Trophoblast cell (in vitro differentiated cells and primary cell): Measurements from ENCODE around the gene OLFM1.
"Not testable (repeated sequence)": the region's sequence is repeated elsewhere in the genome, so short reads cannot be mapped to it uniquely, and the experiment has no call there.

Source experiments
- DNase-seq, 2 donors: peaks; one replicate each; pipeline ENCODE4 v3.0.0-alpha.2; 2016
- H2AFZ ChIP-seq: 2 replicates; pipeline ENCODE4 v1.6.1; 2013; ENCODE audit warnings: low read length, moderate library complexity, mild to moderate bottlenecking; ENCODE audit not compliant: insufficient read depth, poor library complexity
- H2AK5ac ChIP-seq: 2 replicates; pipeline ENCODE4 v1.6.1; 2013; ENCODE audit warnings: mild to moderate bottlenecking, low read length
- H2BK120ac ChIP-seq: 2 replicates; pipeline ENCODE4 v1.6.1; 2013; ENCODE audit warnings: low read length, mild to moderate bottlenecking, moderate library complexity; ENCODE audit not compliant: insufficient read depth, poor library complexity
- H2BK12ac ChIP-seq: 2 replicates; pipeline ENCODE4 v1.6.1; 2013; ENCODE audit warnings: mild to moderate bottlenecking, low read length, moderate library complexity
- H2BK5ac ChIP-seq: 2 replicates; pipeline ENCODE4 v1.6.1; 2013; ENCODE audit warnings: low read length, low read depth, moderate library complexity, mild to moderate bottlenecking; ENCODE audit not compliant: poor library complexity
- H3K14ac ChIP-seq: 2 replicates; pipeline ENCODE4 v1.6.1; 2013; ENCODE audit warnings: mild to moderate bottlenecking, low read length
- H3K18ac ChIP-seq: 2 replicates; pipeline ENCODE4 v1.6.1; 2013; ENCODE audit warnings: mild to moderate bottlenecking, low read length
- H3K23ac ChIP-seq: 2 replicates; pipeline ENCODE4 v1.6.1; 2013; ENCODE audit warnings: low read length
- H3K27ac ChIP-seq: 2 replicates; pipeline ENCODE4 v1.5.1; 2013; ENCODE audit warnings: low read depth, mild to moderate bottlenecking, inconsistent platforms, low read length, moderate library complexity
- H3K27me3 ChIP-seq: 2 replicates; pipeline ENCODE4 v1.6.1; 2013; ENCODE audit warnings: inconsistent platforms, mild to moderate bottlenecking, low read length, moderate library complexity; ENCODE audit not compliant: insufficient read depth
- H3K36me3 ChIP-seq, 2 experiments: 1 replicate in 1 of 2; 2 replicates in 1 of 2; pipeline ENCODE4 v1.6.1; 2013; ENCODE audit warnings: low read length in 2 of 2, mild to moderate bottlenecking in 2 of 2, moderate library complexity in 1 of 2; ENCODE audit not compliant: insufficient read depth in 2 of 2, control insufficient read depth in 1 of 2
- H3K4ac ChIP-seq: 2 replicates; pipeline ENCODE4 v1.6.1; 2013; ENCODE audit warnings: low read depth, mild to moderate bottlenecking, low read length, moderate library complexity
- H3K4me1 ChIP-seq, 2 experiments: 1 replicate in 1 of 2; 2 replicates in 1 of 2; pipeline ENCODE4 v1.6.1; 2013; ENCODE audit warnings: low read length in 2 of 2, mild to moderate bottlenecking in 2 of 2, moderate library complexity in 1 of 2; ENCODE audit not compliant: insufficient read depth in 2 of 2, control insufficient read depth in 1 of 2
- H3K4me2 ChIP-seq: 2 replicates; pipeline ENCODE4 v1.6.1; 2013; ENCODE audit warnings: inconsistent platforms, mild to moderate bottlenecking, low read length, moderate library complexity
- H3K4me3 ChIP-seq: 2 replicates; pipeline ENCODE4 v1.5.1; 2013; ENCODE audit warnings: mild to moderate bottlenecking, low read depth, low read length, inconsistent platforms
- H3K79me1 ChIP-seq: one replicate; pipeline ENCODE4 v1.6.1; 2013; ENCODE audit warnings: low read length
- H3K79me2 ChIP-seq: 2 replicates; pipeline ENCODE4 v1.6.1; 2013; ENCODE audit warnings: low read length, mild to moderate bottlenecking; ENCODE audit not compliant: control insufficient read depth, insufficient read depth, poor library complexity
- H3K9ac ChIP-seq: 2 replicates; pipeline ENCODE4 v1.6.1; 2013; ENCODE audit warnings: mild to moderate bottlenecking, low read length
- H3K9me3 ChIP-seq: 2 replicates; pipeline ENCODE4 v1.6.1; 2013; ENCODE audit warnings: low read depth, mild to moderate bottlenecking, control low read depth, inconsistent platforms, low read length; ENCODE audit not compliant: insufficient read depth
- H4K12ac ChIP-seq: 2 replicates; pipeline ENCODE4 v1.6.1; 2013; ENCODE audit warnings: low read depth, mild to moderate bottlenecking, low read length, moderate library complexity
- H4K8ac ChIP-seq: 2 replicates; pipeline ENCODE4 v1.6.1; 2013; ENCODE audit warnings: low read depth, mild to moderate bottlenecking, low read length, moderate library complexity
- H4K91ac ChIP-seq: one replicate; pipeline ENCODE4 v1.6.1; 2013; ENCODE audit warnings: low read depth, mild to moderate bottlenecking, low read length, moderate library complexity
- WGBS: extraction: QIAGEN DNeasy Blood & Tissue Kit; methylation state at CpG from one replicate; pipeline ENCODE4 v1.1.7; 2013; ENCODE audit warnings: missing lambda C conversion rate; ENCODE audit not compliant: insufficient read length, insufficient coverage; ENCODE audit errors: extremely low coverage; 5-methylcytosine and 5-hydroxymethylcytosine counted together

OLFM1 gene

DNA sequence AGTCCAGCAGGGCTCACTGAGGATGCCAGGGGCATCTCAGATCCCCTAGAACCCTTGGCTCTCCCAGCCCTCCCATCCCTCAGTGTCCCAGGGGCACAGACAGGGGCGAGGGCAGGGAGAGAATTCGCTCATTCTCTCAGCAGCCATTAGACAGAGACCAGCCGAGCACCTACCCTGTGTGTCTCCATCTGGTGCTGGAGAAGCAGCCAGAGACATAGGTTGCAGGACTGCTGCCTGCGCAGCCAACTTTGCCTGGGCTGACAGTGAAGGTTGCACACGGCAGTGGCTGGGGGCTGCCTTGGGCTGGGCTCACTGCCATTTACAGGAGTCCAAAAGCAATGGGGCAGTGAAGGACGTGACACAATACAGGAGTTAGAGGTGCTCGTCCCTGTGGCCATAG is 60.9 kb downstream of the OLFM1 start:
- Histone ChIP-seq H3K4ac (no peak overlapping the region), H3K4me1 (no peaks in the 10 kb centered on the region), H3K4me2 (no peak overlapping the region), H3K23ac (no peak overlapping the region), H3K4me3 (no peak overlapping the region), H3K9ac (no peak overlapping the region), H4K91ac (no peak overlapping the region), H3K79me2 (no peaks in the 10 kb centered on the region), H2BK5ac (no peak overlapping the region), H3K9me3 (peaks cover 15% of the 10 kb centered on the region), H2BK12ac (no peak overlapping the region), H3K36me3 (no peaks in the 10 kb centered on the region), H3K14ac (no peak overlapping the region), H3K27ac (no peak overlapping the region), H2BK120ac (no peak overlapping the region), H4K8ac (no peak overlapping the region), H2AK5ac (no peak overlapping the region), H3K27me3 (no peaks in the 10 kb centered on the region), H2AFZ (no peak overlapping the region), H3K18ac (no peak overlapping the region), H3K79me1 (no peaks in the 10 kb centered on the region), H4K12ac (no peak overlapping the region)
- no peak for DNase-seq
- no CpG with 5 or more reads among the region's 7 CpGs for WGBS

DNA sequence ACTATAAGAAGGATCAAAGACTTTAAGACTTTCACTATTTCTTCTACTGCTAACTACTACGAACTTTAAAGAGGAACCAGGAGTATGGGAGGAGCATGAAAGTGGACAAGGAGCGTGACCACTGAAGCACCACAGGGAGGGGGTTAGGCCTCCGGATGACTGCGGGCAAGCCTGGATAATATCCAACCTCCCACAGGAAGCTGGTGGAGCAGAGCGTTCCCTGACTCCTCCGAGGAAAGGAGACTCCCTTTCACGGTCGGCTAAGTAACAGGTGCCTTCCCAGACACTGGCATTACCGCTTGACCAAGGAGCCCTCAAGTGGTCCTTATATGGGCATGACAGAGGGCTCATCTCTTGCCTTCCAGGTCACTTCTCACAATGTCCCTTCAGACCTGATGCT is 62.4 kb downstream of the OLFM1 start:
- not testable (repeated sequence) for H3K4me2 ChIP-seq, H3K18ac ChIP-seq, H4K91ac ChIP-seq, H4K8ac ChIP-seq, DNase-seq, H3K4ac ChIP-seq, H2AK5ac ChIP-seq, H3K23ac ChIP-seq, H3K36me3 ChIP-seq, H3K79me1 ChIP-seq, H3K27me3 ChIP-seq, H3K9ac ChIP-seq, H2BK5ac ChIP-seq, H3K4me1 ChIP-seq, H3K79me2 ChIP-seq, H4K12ac ChIP-seq, H3K14ac ChIP-seq, H3K27ac ChIP-seq, H2BK12ac ChIP-seq, H2BK120ac ChIP-seq, H3K4me3 ChIP-seq, H2AFZ ChIP-seq
- no CpG with 5 or more reads among the region's 9 CpGs for WGBS
- peaks cover 17% of the 10 kb centered on the region for H3K9me3 ChIP-seq

DNA sequence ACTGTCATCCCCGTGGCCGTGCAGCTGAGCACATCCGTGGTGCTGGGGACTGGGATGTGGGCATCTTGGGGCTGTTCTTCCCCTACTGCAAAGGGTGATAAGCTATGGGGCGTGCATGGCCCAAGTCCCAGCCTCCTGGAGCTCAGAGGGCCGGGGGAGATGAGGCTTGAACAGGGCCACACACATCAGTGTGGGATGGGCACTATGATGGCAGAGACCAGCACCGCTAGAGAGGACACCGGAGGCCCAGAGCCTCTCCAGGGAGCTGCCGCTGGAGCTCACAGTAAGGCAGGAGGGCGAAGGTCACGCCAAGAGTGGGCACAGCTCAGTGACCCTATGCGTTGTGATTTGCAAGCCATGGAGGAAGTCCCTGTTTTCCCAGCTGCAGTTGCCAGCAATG is 63.5 kb downstream of the OLFM1 start:
- H3K9ac ChIP-seq: no peak overlapping the region
- no peaks in the 10 kb centered on the region for H3K27me3 ChIP-seq
- no peak overlapping the region for H2BK5ac ChIP-seq
- no peak overlapping the region for H4K12ac ChIP-seq
- H4K91ac ChIP-seq: no peak overlapping the region
- H2BK12ac ChIP-seq: no peak overlapping the region
- no peak overlapping the region for H3K27ac ChIP-seq
- H3K23ac ChIP-seq: no peak overlapping the region
- H3K9me3 ChIP-seq: peaks cover 17% of the 10 kb centered on the region
- no peak overlapping the region for H3K18ac ChIP-seq
- WGBS: no CpG with 5 or more reads among the region's 11 CpGs
- no peak overlapping the region for H2AK5ac ChIP-seq
- no peaks in the 10 kb centered on the region for H3K79me2 ChIP-seq
- DNase-seq: no peak
- H3K4me1 ChIP-seq: no peaks in the 10 kb centered on the region
- H2BK120ac ChIP-seq: no peak overlapping the region
- H4K8ac ChIP-seq: no peak overlapping the region
- no peaks in the 10 kb centered on the region for H3K79me1 ChIP-seq
- no peak overlapping the region for H2AFZ ChIP-seq
- H3K4ac ChIP-seq: no peak overlapping the region
- no peak overlapping the region for H3K4me3 ChIP-seq
- no peak overlapping the region for H3K14ac ChIP-seq
- H3K4me2 ChIP-seq: no peak overlapping the region
- H3K36me3 ChIP-seq: no peaks in the 10 kb centered on the region

DNA sequence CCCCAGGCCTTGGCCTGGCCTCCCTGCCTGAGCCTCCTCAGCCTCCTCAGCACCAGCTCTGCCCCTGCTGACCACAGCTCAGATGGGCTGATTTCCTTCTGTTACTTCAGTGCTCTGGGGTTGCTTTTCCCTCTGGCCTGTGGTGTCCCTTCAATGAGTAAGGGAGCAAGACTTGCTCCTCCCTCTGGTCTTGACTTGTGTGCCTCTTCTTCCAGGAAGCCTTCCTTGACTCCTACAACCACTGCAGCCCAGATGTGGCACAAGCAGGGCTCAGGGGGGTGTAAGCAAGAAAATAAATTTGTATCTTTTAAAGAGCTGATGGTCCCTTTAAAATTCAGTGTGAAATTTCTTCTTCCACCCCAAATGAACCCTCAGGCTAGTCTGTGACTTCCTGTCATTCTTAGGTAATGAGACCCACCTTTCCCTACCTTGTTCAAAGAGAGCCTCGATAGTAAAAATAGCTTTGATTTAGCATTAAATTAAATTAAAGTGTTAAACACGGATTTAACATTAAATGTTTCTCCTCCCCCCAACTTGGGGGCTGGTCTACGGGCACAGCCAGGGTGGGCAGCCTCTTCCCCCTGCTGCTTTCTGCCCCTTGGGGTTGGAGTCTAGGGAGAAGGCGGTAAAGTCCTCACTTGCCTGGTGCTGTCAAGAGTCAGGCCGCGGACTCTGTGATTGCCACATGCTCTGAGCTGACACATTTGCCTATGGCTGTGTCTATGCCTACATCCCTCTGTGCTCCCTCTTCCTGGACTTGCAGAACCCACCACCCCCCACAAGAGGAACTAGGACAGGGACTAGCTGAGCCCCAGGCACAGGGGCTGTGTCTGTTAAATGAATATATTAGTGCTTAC is 64.5 kb downstream of the OLFM1 start:
- H3K18ac ChIP-seq: no peak overlapping the region
- H2BK12ac ChIP-seq: no peak overlapping the region
- no peak overlapping the region for H2BK120ac ChIP-seq
- no peak overlapping the region for H2BK5ac ChIP-seq
- no peaks in the 10 kb centered on the region for H3K27me3 ChIP-seq
- no peak overlapping the region for H3K9ac ChIP-seq
- no peak overlapping the region for H3K23ac ChIP-seq
- H4K12ac ChIP-seq: no peak overlapping the region
- no peak overlapping the region for H4K8ac ChIP-seq
- no peak for DNase-seq
- no peak overlapping the region for H3K4ac ChIP-seq
- H3K79me1 ChIP-seq: no peaks in the 10 kb centered on the region
- H3K14ac ChIP-seq: no peak overlapping the region
- peaks cover 17% of the 10 kb centered on the region for H3K9me3 ChIP-seq
- no peak overlapping the region for H2AK5ac ChIP-seq
- no CpG with 5 or more reads among the region's 6 CpGs for WGBS
- no peaks in the 10 kb centered on the region for H3K79me2 ChIP-seq
- no peak overlapping the region for H3K4me2 ChIP-seq
- no peak overlapping the region for H4K91ac ChIP-seq
- no peak overlapping the region for H2AFZ ChIP-seq
- H3K4me1 ChIP-seq: no peaks in the 10 kb centered on the region
- H3K36me3 ChIP-seq: no peaks in the 10 kb centered on the region
- H3K4me3 ChIP-seq: no peak overlapping the region
- no peak overlapping the region for H3K27ac ChIP-seq
